Activated CD8-positive, alpha-beta memory T cell treated with anti-CD3 and anti-CD28 coated beads, Interleukin-2, amount 50 U/mL, for 1 hour (primary cell): ENCODE measurements around the gene LARP4B.
"Not testable (repeated sequence)": the region's sequence is repeated elsewhere in the genome, so short reads cannot be mapped to it uniquely, and the experiment has no call there.

Experiments
- DNase-seq: peaks from one replicate; pipeline ENCODE4 v3.0.0-alpha.2; 2020; ENCODE audit errors: extremely low read depth

The LARP4B gene

GRCh38 chr10:786633-787474 is 144.7 kb downstream of the LARP4B start:
- DNase-seq: no peak

- no peak for DNase-seq
These were observed 145.7 kb downstream of the LARP4B start for GRCh38 chr10:785861-786214.

- DNase-seq: no peak
These were observed 146.2 kb downstream of the LARP4B start for GRCh38 chr10:785089-785860.

- DNase-seq: no peak
These were observed 147.0 kb downstream of the LARP4B start for GRCh38 chr10:784403-785088.

GRCh38 chr10:782751-783648 is 148.5 kb downstream of the LARP4B start:
- DNase-seq: no peak

GRCh38 chr10:780536-781524 is 150.7 kb downstream of the LARP4B start:
- DNase-seq: no peak

GRCh38 chr10:778626-779330 is 152.7 kb downstream of the LARP4B start:
- DNase-seq: no peak

- no peak for DNase-seq
These were observed 153.5 kb downstream of the LARP4B start for GRCh38 chr10:777913-778479.

GRCh38 chr10:776772-777171 is 154.7 kb downstream of the LARP4B start:
- DNase-seq: no peak

- DNase-seq: no peak
These were observed 156.0 kb downstream of the LARP4B start for GRCh38 chr10:775245-776075.

- DNase-seq: no peak
These were observed 156.8 kb downstream of the LARP4B start for GRCh38 chr10:774661-775244.

GRCh38 chr10:774223-774622 is 157.3 kb downstream of the LARP4B start:
- DNase-seq: no peak

- DNase-seq: no peak
These were observed 157.8 kb downstream of the LARP4B start for GRCh38 chr10:773562-774161.

GRCh38 chr10:772227-772637 is 159.3 kb downstream of the LARP4B start:
- DNase-seq: no peak

- DNase-seq: no peak
These were observed 159.9 kb downstream of the LARP4B start for GRCh38 chr10:771647-772046.

GRCh38 chr10:770975-771374 is 160.5 kb downstream of the LARP4B start:
- no peak for DNase-seq

GRCh38 chr10:770048-770712 is 161.3 kb downstream of the LARP4B start:
- not testable (repeated sequence) for DNase-seq
